Stomach (tissue), 4 donors: ENCODE results near the gene ROBO2.

Experiments
- CTCF ChIP-seq, 7 experiments: fragments of 450-650 bp in 4 of 7; fragments of 200-600 bp in 3 of 7; sonication (generic) in 3 of 7; IDR thresholded peaks; one replicate each; pipeline ENCODE4 v1.5.1; 2016 to 2019; ENCODE audit warnings: antibody characterized with exemption in 7 of 7, control low read depth in 2 of 7, mild to moderate bottlenecking in 1 of 7
- POLR2A ChIP-seq, 4 donors: fragments of 450-650 bp; IDR thresholded peaks; one replicate each; pipeline ENCODE4 v1.6.1; 2016; ENCODE audit warnings: antibody characterized with exemption in 4 of 4, control low read depth in 2 of 4, mild to moderate bottlenecking in 1 of 4, moderate library complexity in 1 of 4
- POLR2AphosphoS5 ChIP-seq, 3 donors: sonication (generic); formaldehyde crosslinking; IDR thresholded peaks; one replicate each; pipeline ENCODE4 v1.6.1; 2016; ENCODE audit warnings: antibody characterized with exemption in 3 of 3

DNA sequence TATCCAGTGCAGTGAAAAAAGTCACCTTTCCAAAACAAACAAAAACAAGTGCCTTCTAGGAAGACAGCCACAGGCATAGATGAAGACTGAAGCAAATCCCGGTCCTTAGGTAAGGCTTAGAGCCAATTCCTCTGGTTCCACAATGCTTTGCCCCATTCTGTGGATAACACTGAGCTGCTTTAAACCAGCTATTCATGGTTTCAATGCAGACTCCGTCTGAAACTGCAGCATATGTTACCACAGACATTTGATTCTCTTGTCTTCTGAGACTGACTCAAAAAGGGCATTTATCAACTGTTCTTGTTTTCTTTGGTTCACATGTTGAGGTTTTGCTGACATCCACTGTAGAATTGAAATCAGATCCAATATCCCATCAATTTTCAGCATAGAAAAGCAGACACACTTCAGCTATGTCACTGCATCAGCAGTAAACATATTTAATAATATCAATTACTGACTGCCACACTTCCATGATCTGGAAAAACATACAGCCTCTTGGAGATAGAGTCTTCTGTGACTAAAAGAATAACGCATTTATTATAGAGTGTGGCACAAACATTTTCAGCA is 659.3 kb downstream of the ROBO2 start:
- TF ChIP-seq CTCF (IDR thresholded peaks at IDR 0.05): no peak
- no peak for TF ChIP-seq POLR2A (IDR thresholded peaks at IDR 0.05)
- no peak for TF ChIP-seq POLR2AphosphoS5 (IDR thresholded peaks at IDR 0.05)
